IMR-90 (cell line): Measurements from ENCODE around the gene MT1A.

Source experiments
- BHLHE40 ChIP-seq: fragments of 150-350 bp; IDR thresholded peaks from 2 replicates; pipeline ENCODE4 v1.6.1; 2016; ENCODE audit warnings: mild to moderate bottlenecking, low read depth, low read length
- CHD1 ChIP-seq: IDR thresholded peaks from 2 replicates; pipeline ENCODE4 v1.6.1; 2012; ENCODE audit warnings: low read depth, low read length, improper control_type of control experiment
- POLR2A ChIP-seq: IDR thresholded peaks from 2 replicates; pipeline ENCODE4 v1.6.1; 2012; ENCODE audit warnings: mild to moderate bottlenecking, low read depth, low read length
- RAD21 ChIP-seq: IDR thresholded peaks from 2 replicates; pipeline ENCODE4 v1.6.1; 2012; ENCODE audit warnings: low read length, improper control_type of control experiment
- TF ChIP-seq, protein P1 (sequence below): conservative IDR thresholded peaks from 2 replicates; pipeline ENCODE4 v1.5.1; 2012; ENCODE audit warnings: mild to moderate bottlenecking, low read depth, low read length, improper control_type of control experiment

GRCh38 chr16:56689171-56689570, 50.7 kb downstream of the MT1A start:
- no peak for TF ChIP-seq POLR2A
- TF ChIP-seq, protein P1, sequence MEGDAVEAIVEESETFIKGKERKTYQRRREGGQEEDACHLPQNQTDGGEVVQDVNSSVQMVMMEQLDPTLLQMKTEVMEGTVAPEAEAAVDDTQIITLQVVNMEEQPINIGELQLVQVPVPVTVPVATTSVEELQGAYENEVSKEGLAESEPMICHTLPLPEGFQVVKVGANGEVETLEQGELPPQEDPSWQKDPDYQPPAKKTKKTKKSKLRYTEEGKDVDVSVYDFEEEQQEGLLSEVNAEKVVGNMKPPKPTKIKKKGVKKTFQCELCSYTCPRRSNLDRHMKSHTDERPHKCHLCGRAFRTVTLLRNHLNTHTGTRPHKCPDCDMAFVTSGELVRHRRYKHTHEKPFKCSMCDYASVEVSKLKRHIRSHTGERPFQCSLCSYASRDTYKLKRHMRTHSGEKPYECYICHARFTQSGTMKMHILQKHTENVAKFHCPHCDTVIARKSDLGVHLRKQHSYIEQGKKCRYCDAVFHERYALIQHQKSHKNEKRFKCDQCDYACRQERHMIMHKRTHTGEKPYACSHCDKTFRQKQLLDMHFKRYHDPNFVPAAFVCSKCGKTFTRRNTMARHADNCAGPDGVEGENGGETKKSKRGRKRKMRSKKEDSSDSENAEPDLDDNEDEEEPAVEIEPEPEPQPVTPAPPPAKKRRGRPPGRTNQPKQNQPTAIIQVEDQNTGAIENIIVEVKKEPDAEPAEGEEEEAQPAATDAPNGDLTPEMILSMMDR: no peak
- TF ChIP-seq CHD1: no peak
- TF ChIP-seq RAD21: no peak
- no peak for TF ChIP-seq BHLHE40
